GM12878 (cell line): ENCODE data around the gene ZGLP1. TPM values are rescaled to one million over a fixed set of nuclear protein-coding genes. Genes with fewer than 3 reads are reported as not detected.
A peak's percentile ranks its signal among the peaks of the same experiment; 100 is the strongest.

ENCODE experiments used
- ASH2L ChIP-seq: fragments of 300-600, 200-600 bp; sonication (generic); IDR thresholded peaks from 2 replicates; pipeline ENCODE4 v1.6.1; 2017; ENCODE audit warnings: low read depth, mild to moderate bottlenecking, borderline replicate concordance
- BCL11A ChIP-seq: IDR thresholded peaks from 2 replicates; pipeline ENCODE4 v1.6.1; 2011; ENCODE audit warnings: low read depth, low read length
- CBX3 ChIP-seq: fragments of 200-600 bp; sonication (generic); IDR thresholded peaks from 2 replicates; pipeline ENCODE4 v1.6.1; 2016; ENCODE audit warnings: low read depth, borderline replicate concordance
- EED ChIP-seq: sonication (generic); IDR thresholded peaks from 2 replicates; pipeline ENCODE4 v1.6.1; 2016; ENCODE audit warnings: antibody characterized with exemption, low read depth
- HCFC1 ChIP-seq: fragments of 150-350 bp; IDR thresholded peaks from 2 replicates; pipeline ENCODE4 v1.6.1; 2014; ENCODE audit warnings: low read length
- HDGF ChIP-seq: fragments of 450-650 bp; IDR thresholded peaks from 2 replicates; pipeline ENCODE4 v1.6.1; 2016; ENCODE audit warnings: antibody characterized with exemption
- KAT2A ChIP-seq: conservative IDR thresholded peaks from 2 replicates; pipeline ENCODE4 v1.6.1; 2011; ENCODE audit warnings: low read depth, low read length; ENCODE audit not compliant: control insufficient read depth
- KLF5 ChIP-seq: fragments of 450-650 bp; IDR thresholded peaks from 2 replicates; pipeline ENCODE4 v1.6.1; 2014; ENCODE audit warnings: mild to moderate bottlenecking; ENCODE audit not compliant: partially characterized antibody
- MYC ChIP-seq: IDR thresholded peaks from 2 replicates; pipeline ENCODE4 v1.6.1; 2011; ENCODE audit warnings: mild to moderate bottlenecking, low read length, moderate library complexity, inconsistent platforms; ENCODE audit not compliant: insufficient read depth, insufficient replicate concordance, insufficient read length, severe bottlenecking
- POLR2AphosphoS5 ChIP-seq: IDR thresholded peaks from 2 replicates; pipeline ENCODE4 v1.6.1; 2011; ENCODE audit warnings: mild to moderate bottlenecking, low read length, inconsistent platforms
- RBBP5 ChIP-seq: fragments of 200-600 bp; sonication (generic); conservative IDR thresholded peaks from 2 replicates; pipeline ENCODE4 v1.6.1; 2016
- RCOR1 ChIP-seq: conservative IDR thresholded peaks from 2 replicates; pipeline ENCODE4 v1.6.1; 2012; ENCODE audit warnings: low read depth, low read length, improper control_type of control experiment
- SMC3 ChIP-seq: IDR thresholded peaks from 2 replicates; pipeline ENCODE4 v1.6.1; 2011; ENCODE audit warnings: low read length, improper control_type of control experiment, borderline replicate concordance
- SP1 ChIP-seq: IDR thresholded peaks from one replicate; pipeline ENCODE4 v1.6.1; 2011; ENCODE audit warnings: low read depth, low read length
- SRF ChIP-seq, 2 experiments: IDR thresholded peaks; 2 replicates each; pipeline ENCODE4 v1.6.1; 2011; ENCODE audit warnings: low read depth in 2 of 2, low read length in 2 of 2, mild to moderate bottlenecking in 1 of 2, moderate library complexity in 1 of 2
- SUZ12 ChIP-seq: fragments of 200-600 bp; sonication (generic); IDR thresholded peaks from one replicate; pipeline ENCODE4 v1.6.1; 2018; ENCODE audit warnings: antibody characterized with exemption, mild to moderate bottlenecking; ENCODE audit not compliant: unreplicated experiment
- TARDBP ChIP-seq: IDR thresholded peaks from 2 replicates; pipeline ENCODE4 v1.6.1; 2016; ENCODE audit warnings: borderline replicate concordance
- TBL1XR1 ChIP-seq: IDR thresholded peaks from 2 replicates; pipeline ENCODE4 v1.6.1; 2012; ENCODE audit warnings: low read depth, low read length, improper control_type of control experiment
- WRNIP1 ChIP-seq: IDR thresholded peaks from 2 replicates; pipeline ENCODE4 v1.6.1; 2011; ENCODE audit warnings: low read depth, low read length, improper control_type of control experiment, borderline replicate concordance
- ZNF274 ChIP-seq: IDR thresholded peaks from one replicate; pipeline ENCODE4 v1.8.0; 2011; ENCODE audit not compliant: insufficient read length, insufficient read depth
- ZNF384 ChIP-seq: IDR thresholded peaks from 2 replicates; pipeline ENCODE4 v1.6.1; 2012; ENCODE audit warnings: low read depth, mild to moderate bottlenecking, low read length, improper control_type of control experiment, borderline replicate concordance
- polyA plus RNA-seq, 11 experiments: library from polyadenylated mRNA; depleted of rRNA in 4 of 11; unstranded in 6 of 11; stranded (reverse) in 5 of 11; fragments of >200 nt; fragmentation: Nextera tagmentation in 4 of 11; fragmentation: Illumina TruSeq in 1 of 11; extraction: Ambion mirVana in 4 of 11; extraction: Trizol in 1 of 11; gene quantifications; 1 replicate in 1 of 11; 2 replicates in 10 of 11; pipeline versions ENCODE4 v1.2.1 to v1.2.3, GENCODE V29; 2011 to 2016; ENCODE audit warnings: inconsistent platforms in 2 of 11, missing spikeins in 2 of 11, low read depth in 1 of 11
- total RNA-seq, 4 experiments: library from RNA; depleted of rRNA in 3 of 4; stranded (reverse); fragments of >200 nt in 3 of 4; fragmentation: Illumina TruSeq in 1 of 4; extraction: Trizol in 1 of 4; gene quantifications; 2 replicates each; pipeline versions ENCODE4 v1.2.1 to v1.2.3, GENCODE V29; 2013 to 2021
- TF ChIP-seq, protein P1 (sequence below): IDR thresholded peaks from 2 replicates; pipeline ENCODE4 v1.6.1; 2012; ENCODE audit warnings: low read depth, low read length, improper control_type of control experiment
- TF ChIP-seq, protein P2 (sequence below): fragments of 450-650 bp; IDR thresholded peaks from 2 replicates; pipeline ENCODE4 v1.6.1; 2017; ENCODE audit warnings: mild to moderate bottlenecking
- TF ChIP-seq, protein P3 (sequence below): IDR thresholded peaks from 2 replicates; pipeline ENCODE4 v1.6.1; 2012; ENCODE audit warnings: low read length, inconsistent platforms
- TF ChIP-seq, protein P4 (sequence below): IDR thresholded peaks from 2 replicates; pipeline ENCODE4 v1.6.1; 2011; ENCODE audit warnings: low read depth, mild to moderate bottlenecking, low read length, moderate library complexity, borderline replicate concordance; ENCODE audit errors: extremely low read depth
- TF ChIP-seq, protein P5 (sequence below): IDR thresholded peaks from 2 replicates; pipeline ENCODE4 v1.6.1; 2012; ENCODE audit warnings: low read depth, low read length, improper control_type of control experiment

ZGLP1 gene
- total and polyA plus RNA-seq, 10 of the 15 experiments (the other 5 are each of a cell fraction or from before 2014, with no cell fraction given) = 0.29 to 5.6 (median 1.3) TPM

DNA sequence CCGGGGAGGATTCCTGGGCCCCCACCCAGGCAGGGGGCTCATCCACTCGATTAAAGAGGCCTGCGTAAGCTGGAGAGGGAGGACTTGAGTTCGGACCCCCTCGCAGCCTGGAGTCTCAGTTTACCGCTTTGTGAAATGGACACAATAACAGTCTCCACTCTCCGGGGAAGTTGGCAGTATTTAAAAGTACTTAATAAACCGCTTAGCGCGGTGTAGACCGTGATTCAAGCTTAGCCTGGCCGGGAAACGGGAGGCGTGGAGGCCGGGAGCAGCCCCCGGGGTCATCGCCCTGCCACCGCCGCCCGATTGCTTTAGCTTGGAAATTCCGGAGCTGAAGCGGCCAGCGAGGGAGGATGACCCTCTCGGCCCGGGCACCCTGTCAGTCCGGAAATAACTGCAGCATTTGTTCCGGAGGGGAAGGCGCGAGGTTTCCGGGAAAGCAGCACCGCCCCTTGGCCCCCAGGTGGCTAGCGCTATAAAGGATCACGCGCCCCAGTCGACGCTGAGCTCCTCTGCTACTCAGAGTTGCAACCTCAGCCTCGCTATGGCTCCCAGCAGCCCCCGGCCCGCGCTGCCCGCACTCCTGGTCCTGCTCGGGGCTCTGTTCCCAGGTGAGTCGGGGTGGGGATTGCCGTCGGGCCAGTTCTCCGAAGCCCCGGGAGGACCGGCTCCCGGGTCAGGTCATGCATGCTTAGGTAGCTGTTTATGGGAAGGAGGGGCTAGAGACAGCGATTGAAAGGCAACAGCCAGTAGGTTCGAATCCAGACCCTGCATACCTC is 38.8 kb downstream of the ZGLP1 start, which contains the start of gene ICAM1 (continued):
- TF ChIP-seq ZNF384 (no peak), CBX3 (no peak), ZNF274 (no peak), POLR2AphosphoS5 (peak; percentile 98), HDGF (no peak), SMC3 (no peak), SUZ12 (no peak), ASH2L (no peak), BCL11A (no peak), KAT2A (no peak), MYC (no peak), SRF (IDR thresholded peaks at IDR 0.05; ENCODE audit: low read depth in 2 of 2, low read length in 2 of 2) (0 out of 4 replicates have a peak, but pooled peaks of 1 of the 2 experiments have one; percentile 0), EED (no peak; the same call in 1 of the 2 replicates), TBL1XR1 (no peak; the same call in 1 of the 2 replicates), RBBP5 (no peak), SP1 (peak; percentile 47), TARDBP (0 out of 2 replicates have a peak, but pooled peaks have one; percentile 74), WRNIP1 (no peak; the same call in 1 of the 2 replicates), KLF5 (no peak), HCFC1 (0 out of 2 replicates have a peak, but pooled peaks have one; percentile 31), RCOR1 (0 out of 2 replicates have a peak, but pooled peaks have one; percentile 76)
- TF ChIP-seq, protein P1, sequence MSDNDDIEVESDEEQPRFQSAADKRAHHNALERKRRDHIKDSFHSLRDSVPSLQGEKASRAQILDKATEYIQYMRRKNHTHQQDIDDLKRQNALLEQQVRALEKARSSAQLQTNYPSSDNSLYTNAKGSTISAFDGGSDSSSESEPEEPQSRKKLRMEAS = peak; percentile 91
- TF ChIP-seq, protein P2, sequence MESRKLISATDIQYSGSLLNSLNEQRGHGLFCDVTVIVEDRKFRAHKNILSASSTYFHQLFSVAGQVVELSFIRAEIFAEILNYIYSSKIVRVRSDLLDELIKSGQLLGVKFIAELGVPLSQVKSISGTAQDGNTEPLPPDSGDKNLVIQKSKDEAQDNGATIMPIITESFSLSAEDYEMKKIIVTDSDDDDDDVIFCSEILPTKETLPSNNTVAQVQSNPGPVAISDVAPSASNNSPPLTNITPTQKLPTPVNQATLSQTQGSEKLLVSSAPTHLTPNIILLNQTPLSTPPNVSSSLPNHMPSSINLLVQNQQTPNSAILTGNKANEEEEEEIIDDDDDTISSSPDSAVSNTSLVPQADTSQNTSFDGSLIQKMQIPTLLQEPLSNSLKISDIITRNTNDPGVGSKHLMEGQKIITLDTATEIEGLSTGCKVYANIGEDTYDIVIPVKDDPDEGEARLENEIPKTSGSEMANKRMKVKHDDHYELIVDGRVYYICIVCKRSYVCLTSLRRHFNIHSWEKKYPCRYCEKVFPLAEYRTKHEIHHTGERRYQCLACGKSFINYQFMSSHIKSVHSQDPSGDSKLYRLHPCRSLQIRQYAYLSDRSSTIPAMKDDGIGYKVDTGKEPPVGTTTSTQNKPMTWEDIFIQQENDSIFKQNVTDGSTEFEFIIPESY = no peak
- TF ChIP-seq, protein P3, sequence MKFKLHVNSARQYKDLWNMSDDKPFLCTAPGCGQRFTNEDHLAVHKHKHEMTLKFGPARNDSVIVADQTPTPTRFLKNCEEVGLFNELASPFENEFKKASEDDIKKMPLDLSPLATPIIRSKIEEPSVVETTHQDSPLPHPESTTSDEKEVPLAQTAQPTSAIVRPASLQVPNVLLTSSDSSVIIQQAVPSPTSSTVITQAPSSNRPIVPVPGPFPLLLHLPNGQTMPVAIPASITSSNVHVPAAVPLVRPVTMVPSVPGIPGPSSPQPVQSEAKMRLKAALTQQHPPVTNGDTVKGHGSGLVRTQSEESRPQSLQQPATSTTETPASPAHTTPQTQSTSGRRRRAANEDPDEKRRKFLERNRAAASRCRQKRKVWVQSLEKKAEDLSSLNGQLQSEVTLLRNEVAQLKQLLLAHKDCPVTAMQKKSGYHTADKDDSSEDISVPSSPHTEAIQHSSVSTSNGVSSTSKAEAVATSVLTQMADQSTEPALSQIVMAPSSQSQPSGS = no peak
- TF ChIP-seq, protein P4, sequence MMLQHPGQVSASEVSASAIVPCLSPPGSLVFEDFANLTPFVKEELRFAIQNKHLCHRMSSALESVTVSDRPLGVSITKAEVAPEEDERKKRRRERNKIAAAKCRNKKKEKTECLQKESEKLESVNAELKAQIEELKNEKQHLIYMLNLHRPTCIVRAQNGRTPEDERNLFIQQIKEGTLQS = no peak
- TF ChIP-seq, protein P5, sequence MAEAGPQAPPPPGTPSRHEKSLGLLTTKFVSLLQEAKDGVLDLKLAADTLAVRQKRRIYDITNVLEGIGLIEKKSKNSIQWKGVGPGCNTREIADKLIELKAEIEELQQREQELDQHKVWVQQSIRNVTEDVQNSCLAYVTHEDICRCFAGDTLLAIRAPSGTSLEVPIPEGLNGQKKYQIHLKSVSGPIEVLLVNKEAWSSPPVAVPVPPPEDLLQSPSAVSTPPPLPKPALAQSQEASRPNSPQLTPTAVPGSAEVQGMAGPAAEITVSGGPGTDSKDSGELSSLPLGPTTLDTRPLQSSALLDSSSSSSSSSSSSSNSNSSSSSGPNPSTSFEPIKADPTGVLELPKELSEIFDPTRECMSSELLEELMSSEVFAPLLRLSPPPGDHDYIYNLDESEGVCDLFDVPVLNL = no peak
